GM23338 (cell line): Measurements from ENCODE around the gene FBRSL1. TPM values are rescaled to one million over a fixed set of nuclear protein-coding genes. Genes with fewer than 3 reads are reported as not detected.

Experiments
- ATAC-seq: fragments of 200-7000 bp; cut with Tn5 transposase; 3 replicates; pipeline ENCODE4 v1.9.1; 2020
- DNase-seq: peaks from one replicate; pipeline ENCODE4 v3.0.0-alpha.2; 2015; ENCODE audit warnings: low spot score
- H2AFZ ChIP-seq: fragments of 200-600 bp; sonication (generic); 2 replicates; pipeline ENCODE4 v1.8.0; 2016; ENCODE audit warnings: antibody characterized with exemption, mild to moderate bottlenecking, moderate library complexity
- H3F3A ChIP-seq: fragments of 200-600 bp; sonication (generic); replicated peaks from 2 replicates; pipeline ENCODE4 v1.8.0; 2017; ENCODE audit warnings: antibody characterized with exemption, mixed run types, low read depth
- H3K27ac ChIP-seq: fragments of 200-600 bp; sonication (generic); 2 replicates; pipeline ENCODE4 v1.6.1; 2016; ENCODE audit warnings: low read depth
- H3K27me3 ChIP-seq: fragments of 200-600 bp; sonication (generic); 2 replicates; pipeline ENCODE4 v1.8.0; 2016; ENCODE audit warnings: mild to moderate bottlenecking, mixed run types, moderate library complexity; ENCODE audit not compliant: insufficient read depth
- H3K36me3 ChIP-seq: fragments of 200-600 bp; sonication (generic); 2 replicates; pipeline ENCODE4 v1.8.0; 2016; ENCODE audit warnings: mild to moderate bottlenecking; ENCODE audit not compliant: insufficient read depth
- H3K4me1 ChIP-seq: fragments of 200-600 bp; sonication (generic); 2 replicates; pipeline ENCODE4 v1.8.0; 2016; ENCODE audit warnings: mild to moderate bottlenecking, moderate library complexity; ENCODE audit not compliant: insufficient read depth
- H3K4me2 ChIP-seq: fragments of 200-600 bp; sonication (generic); 2 replicates; pipeline ENCODE4 v1.7.1; 2017; ENCODE audit warnings: mixed run types
- H3K4me3 ChIP-seq: fragments of 200-600 bp; sonication (generic); 2 replicates; pipeline ENCODE4 v1.6.1; 2016; ENCODE audit warnings: mixed run types
- H3K79me2 ChIP-seq: fragments of 200-600 bp; sonication (generic); replicated peaks from 2 replicates; pipeline ENCODE4 v1.8.0; 2017; ENCODE audit warnings: mild to moderate bottlenecking; ENCODE audit not compliant: insufficient read depth
- H3K9me2 ChIP-seq: fragments of 200-600 bp; sonication (generic); 2 replicates; pipeline ENCODE4 v1.8.0; 2017; ENCODE audit not compliant: insufficient read depth
- H4K20me1 ChIP-seq: fragments of 200-600 bp; sonication (generic); replicated peaks from 2 replicates; pipeline ENCODE4 v1.8.0; 2017; ENCODE audit warnings: mild to moderate bottlenecking; ENCODE audit not compliant: insufficient read depth
- H3K27ac Mint-ChIP-seq: 2 replicates; pipeline ENCODE4 v1.8.0; 2020; ENCODE audit warnings: inconsistent platforms, mild to moderate bottlenecking, moderate library complexity, mixed read lengths
- H3K27me3 Mint-ChIP-seq: 3 replicates; pipeline ENCODE4 v1.8.0; 2022; ENCODE audit warnings: low read depth, mild to moderate bottlenecking, moderate library complexity, mixed read lengths, inconsistent platforms; ENCODE audit not compliant: insufficient read depth, poor library complexity
- H3K36me3 Mint-ChIP-seq: 3 replicates; pipeline ENCODE4 v1.8.0; 2021; ENCODE audit warnings: low read depth, mild to moderate bottlenecking, inconsistent platforms, moderate library complexity, mixed read lengths
- H3K4me1 Mint-ChIP-seq: 3 replicates; pipeline ENCODE4 v1.8.0; 2020; ENCODE audit warnings: mild to moderate bottlenecking, inconsistent platforms, mixed read lengths
- H3K4me3 Mint-ChIP-seq: 3 replicates; pipeline ENCODE4 v1.8.0; 2021; ENCODE audit warnings: moderate library complexity, mild to moderate bottlenecking, inconsistent platforms, mixed read lengths
- H3K9me3 Mint-ChIP-seq: 3 replicates; pipeline ENCODE4 v1.8.0; 2020; ENCODE audit warnings: moderate library complexity, mild to moderate bottlenecking, inconsistent platforms, mixed read lengths
- CREB1 ChIP-seq: fragments of 250-450 bp; sonication (Bioruptor Pico); IDR thresholded peaks from 2 replicates; pipeline ENCODE4 v1.5.0; 2020; ENCODE audit warnings: low read depth, mild to moderate bottlenecking, moderate library complexity
- EZH2phosphoT487 ChIP-seq: fragments of 200-600 bp; sonication (generic); IDR thresholded peaks from one replicate; pipeline ENCODE4 v1.8.1; 2018; ENCODE audit warnings: antibody characterized with exemption; ENCODE audit not compliant: unreplicated experiment
- JUNB ChIP-seq: IDR thresholded peaks from one replicate; pipeline ENCODE4 v1.6.1; 2016; ENCODE audit warnings: antibody characterized with exemption; ENCODE audit not compliant: unreplicated experiment
- NANOG ChIP-seq: IDR thresholded peaks from 2 replicates; pipeline ENCODE4 v1.6.1; 2016; ENCODE audit warnings: antibody characterized with exemption, borderline replicate concordance
- ZNF331 ChIP-seq: fragments of 250-450 bp; sonication (Bioruptor Pico); IDR thresholded peaks from 2 replicates; pipeline ENCODE4 v1.5.0; 2020; ENCODE audit warnings: low read depth, mild to moderate bottlenecking, moderate library complexity
- polyA plus RNA-seq: library from polyadenylated mRNA; unstranded; fragments of >200 nt; fragmentation: Nextera tagmentation; extraction: Ambion mirVana; gene quantifications from 2 replicates; pipeline ENCODE4 v1.2.1, GENCODE V29; 2016
- total RNA-seq: library from RNA; depleted of rRNA; stranded (reverse); fragments of >200 nt; shearing (Covaris generic); gene quantifications from 2 replicates; pipeline ENCODE4 v1.2.3, GENCODE V29; 2014
- TF ChIP-seq, protein P1 (sequence below): IDR thresholded peaks from one replicate; pipeline ENCODE4 v1.6.1; 2018; ENCODE audit warnings: antibody characterized with exemption; ENCODE audit not compliant: unreplicated experiment
- TF ChIP-seq, protein P2 (sequence below): fragments of 250-450 bp; sonication (Bioruptor Pico); IDR thresholded peaks from 2 replicates; pipeline ENCODE4 v1.5.0; 2020; ENCODE audit warnings: mild to moderate bottlenecking, moderate library complexity
- TF ChIP-seq, protein P3 (sequence below), 2 experiments: fragments of 200-600 bp in 1 of 2; sonication (generic) in 1 of 2; conservative IDR thresholded peaks; 2 replicates each; pipeline versions ENCODE4 v1.5.1 to v1.6.1; 2016 to 2017; ENCODE audit warnings: antibody characterized with exemption in 2 of 2, low read depth in 2 of 2, mild to moderate bottlenecking in 2 of 2, moderate library complexity in 1 of 2

FBRSL1 gene
- total and polyA plus RNA-seq, 2 experiments from 2014 or later: 37.8 to 89.8 TPM

DNA sequence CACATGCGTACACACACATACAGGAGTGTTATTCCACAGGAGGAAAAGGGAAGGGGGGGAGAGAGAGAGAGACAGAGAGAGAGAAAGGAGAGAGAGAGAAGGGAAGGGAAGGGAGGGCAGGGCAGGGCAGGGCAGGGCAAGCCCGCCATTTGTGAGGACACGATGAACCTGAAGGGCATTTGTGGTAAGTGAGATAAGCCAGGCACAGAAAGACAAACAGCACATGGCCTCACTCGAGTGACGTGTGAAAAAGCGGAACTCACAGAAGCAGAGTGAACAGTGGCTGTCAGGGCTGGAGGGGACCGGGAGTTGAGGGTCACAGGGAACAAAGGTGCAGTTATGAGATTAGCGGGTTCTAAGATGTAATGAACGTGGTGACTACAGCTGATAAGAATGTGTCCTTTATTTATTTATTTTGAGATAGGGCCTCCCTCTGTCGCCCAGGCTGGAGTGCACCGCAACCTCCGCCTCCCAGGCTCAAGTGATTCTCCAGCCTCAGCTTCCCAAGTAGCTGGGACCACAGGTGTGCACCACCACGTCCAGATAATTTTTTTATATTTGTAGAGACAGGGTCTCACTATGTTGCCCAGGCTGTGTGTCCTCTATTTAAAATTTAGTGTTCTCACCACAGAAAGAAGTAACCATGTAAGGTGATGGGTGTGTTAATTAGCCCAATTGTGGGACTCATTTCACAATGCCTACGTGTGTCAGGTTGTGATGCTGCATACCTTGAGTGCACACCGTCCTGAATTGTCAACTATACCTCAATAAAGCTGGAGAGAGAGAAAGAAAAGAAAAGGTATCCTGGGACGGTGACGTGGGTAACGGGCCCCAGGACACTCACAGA lies 18.7 kb upstream of the FBRSL1 start (continued):
- TF ChIP-seq, protein P1, sequence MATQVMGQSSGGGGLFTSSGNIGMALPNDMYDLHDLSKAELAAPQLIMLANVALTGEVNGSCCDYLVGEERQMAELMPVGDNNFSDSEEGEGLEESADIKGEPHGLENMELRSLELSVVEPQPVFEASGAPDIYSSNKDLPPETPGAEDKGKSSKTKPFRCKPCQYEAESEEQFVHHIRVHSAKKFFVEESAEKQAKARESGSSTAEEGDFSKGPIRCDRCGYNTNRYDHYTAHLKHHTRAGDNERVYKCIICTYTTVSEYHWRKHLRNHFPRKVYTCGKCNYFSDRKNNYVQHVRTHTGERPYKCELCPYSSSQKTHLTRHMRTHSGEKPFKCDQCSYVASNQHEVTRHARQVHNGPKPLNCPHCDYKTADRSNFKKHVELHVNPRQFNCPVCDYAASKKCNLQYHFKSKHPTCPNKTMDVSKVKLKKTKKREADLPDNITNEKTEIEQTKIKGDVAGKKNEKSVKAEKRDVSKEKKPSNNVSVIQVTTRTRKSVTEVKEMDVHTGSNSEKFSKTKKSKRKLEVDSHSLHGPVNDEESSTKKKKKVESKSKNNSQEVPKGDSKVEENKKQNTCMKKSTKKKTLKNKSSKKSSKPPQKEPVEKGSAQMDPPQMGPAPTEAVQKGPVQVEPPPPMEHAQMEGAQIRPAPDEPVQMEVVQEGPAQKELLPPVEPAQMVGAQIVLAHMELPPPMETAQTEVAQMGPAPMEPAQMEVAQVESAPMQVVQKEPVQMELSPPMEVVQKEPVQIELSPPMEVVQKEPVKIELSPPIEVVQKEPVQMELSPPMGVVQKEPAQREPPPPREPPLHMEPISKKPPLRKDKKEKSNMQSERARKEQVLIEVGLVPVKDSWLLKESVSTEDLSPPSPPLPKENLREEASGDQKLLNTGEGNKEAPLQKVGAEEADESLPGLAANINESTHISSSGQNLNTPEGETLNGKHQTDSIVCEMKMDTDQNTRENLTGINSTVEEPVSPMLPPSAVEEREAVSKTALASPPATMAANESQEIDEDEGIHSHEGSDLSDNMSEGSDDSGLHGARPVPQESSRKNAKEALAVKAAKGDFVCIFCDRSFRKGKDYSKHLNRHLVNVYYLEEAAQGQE: no peak
- TF ChIP-seq JUNB (no peak), CREB1 (CRISPR knock-in tag) (no peak), NANOG (no peak)

DNA sequence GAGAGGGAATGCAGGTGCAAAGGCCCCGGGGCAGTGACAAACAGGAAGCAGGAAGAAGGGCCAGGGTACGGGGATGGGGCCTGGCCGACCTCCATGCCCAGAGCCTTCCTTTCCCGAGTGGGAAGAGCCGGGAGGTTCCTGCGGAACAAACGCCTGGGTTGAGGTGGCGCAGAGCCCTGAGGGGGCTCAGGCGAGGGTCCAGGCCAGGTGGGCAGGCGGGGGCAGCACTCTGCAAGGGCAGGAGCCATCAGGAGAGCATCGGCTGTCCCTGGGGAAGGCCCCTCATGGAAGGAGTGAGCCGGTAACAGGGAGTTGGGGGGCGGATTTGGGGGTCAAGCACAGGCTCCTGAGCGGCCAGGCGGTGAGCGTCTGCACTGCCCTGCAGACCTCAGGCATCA lies 18.1 kb upstream of the FBRSL1 start:
- Histone ChIP-seq H4K20me1 (no peaks in the 10 kb centered on the region), H3K4me2 (no peak overlapping the region), H3K9me2 (no peaks in the 10 kb centered on the region), H3K27me3 (peaks cover 20% of the 10 kb centered on the region), H3K4me1 (peaks cover 4% of the 10 kb centered on the region; the same call in 1 of the 2 replicates), H3K79me2 (no peaks in the 10 kb centered on the region), H3K36me3 (no peaks in the 10 kb centered on the region), H2AFZ (no peak overlapping the region), H3F3A (0 out of 2 replicates have a peak, but pooled peaks cover 6% of the 10 kb centered on the region), H3K4me3 (no peak overlapping the region), H3K27ac (no peak overlapping the region)
- no peak for ATAC-seq
- Mint-ChIP-seq H3K4me1 (peaks cover 13% of the 10 kb centered on the region), H3K4me3 (no peak overlapping the region; the same call in 2 of the 3 replicates), H3K36me3 (peaks cover 7% of the 10 kb centered on the region), H3K9me3 (peaks cover 20% of the 10 kb centered on the region), H3K27ac (no peak overlapping the region), H3K27me3 (peaks cover 28% of the 10 kb centered on the region)
- DNase-seq: no peak
- TF ChIP-seq EZH2phosphoT487 (no peak), ZNF331 (no peak), CREB1 (CRISPR knock-in tag) (no peak)
- TF ChIP-seq, protein P1: no peak
- TF ChIP-seq, protein P2, sequence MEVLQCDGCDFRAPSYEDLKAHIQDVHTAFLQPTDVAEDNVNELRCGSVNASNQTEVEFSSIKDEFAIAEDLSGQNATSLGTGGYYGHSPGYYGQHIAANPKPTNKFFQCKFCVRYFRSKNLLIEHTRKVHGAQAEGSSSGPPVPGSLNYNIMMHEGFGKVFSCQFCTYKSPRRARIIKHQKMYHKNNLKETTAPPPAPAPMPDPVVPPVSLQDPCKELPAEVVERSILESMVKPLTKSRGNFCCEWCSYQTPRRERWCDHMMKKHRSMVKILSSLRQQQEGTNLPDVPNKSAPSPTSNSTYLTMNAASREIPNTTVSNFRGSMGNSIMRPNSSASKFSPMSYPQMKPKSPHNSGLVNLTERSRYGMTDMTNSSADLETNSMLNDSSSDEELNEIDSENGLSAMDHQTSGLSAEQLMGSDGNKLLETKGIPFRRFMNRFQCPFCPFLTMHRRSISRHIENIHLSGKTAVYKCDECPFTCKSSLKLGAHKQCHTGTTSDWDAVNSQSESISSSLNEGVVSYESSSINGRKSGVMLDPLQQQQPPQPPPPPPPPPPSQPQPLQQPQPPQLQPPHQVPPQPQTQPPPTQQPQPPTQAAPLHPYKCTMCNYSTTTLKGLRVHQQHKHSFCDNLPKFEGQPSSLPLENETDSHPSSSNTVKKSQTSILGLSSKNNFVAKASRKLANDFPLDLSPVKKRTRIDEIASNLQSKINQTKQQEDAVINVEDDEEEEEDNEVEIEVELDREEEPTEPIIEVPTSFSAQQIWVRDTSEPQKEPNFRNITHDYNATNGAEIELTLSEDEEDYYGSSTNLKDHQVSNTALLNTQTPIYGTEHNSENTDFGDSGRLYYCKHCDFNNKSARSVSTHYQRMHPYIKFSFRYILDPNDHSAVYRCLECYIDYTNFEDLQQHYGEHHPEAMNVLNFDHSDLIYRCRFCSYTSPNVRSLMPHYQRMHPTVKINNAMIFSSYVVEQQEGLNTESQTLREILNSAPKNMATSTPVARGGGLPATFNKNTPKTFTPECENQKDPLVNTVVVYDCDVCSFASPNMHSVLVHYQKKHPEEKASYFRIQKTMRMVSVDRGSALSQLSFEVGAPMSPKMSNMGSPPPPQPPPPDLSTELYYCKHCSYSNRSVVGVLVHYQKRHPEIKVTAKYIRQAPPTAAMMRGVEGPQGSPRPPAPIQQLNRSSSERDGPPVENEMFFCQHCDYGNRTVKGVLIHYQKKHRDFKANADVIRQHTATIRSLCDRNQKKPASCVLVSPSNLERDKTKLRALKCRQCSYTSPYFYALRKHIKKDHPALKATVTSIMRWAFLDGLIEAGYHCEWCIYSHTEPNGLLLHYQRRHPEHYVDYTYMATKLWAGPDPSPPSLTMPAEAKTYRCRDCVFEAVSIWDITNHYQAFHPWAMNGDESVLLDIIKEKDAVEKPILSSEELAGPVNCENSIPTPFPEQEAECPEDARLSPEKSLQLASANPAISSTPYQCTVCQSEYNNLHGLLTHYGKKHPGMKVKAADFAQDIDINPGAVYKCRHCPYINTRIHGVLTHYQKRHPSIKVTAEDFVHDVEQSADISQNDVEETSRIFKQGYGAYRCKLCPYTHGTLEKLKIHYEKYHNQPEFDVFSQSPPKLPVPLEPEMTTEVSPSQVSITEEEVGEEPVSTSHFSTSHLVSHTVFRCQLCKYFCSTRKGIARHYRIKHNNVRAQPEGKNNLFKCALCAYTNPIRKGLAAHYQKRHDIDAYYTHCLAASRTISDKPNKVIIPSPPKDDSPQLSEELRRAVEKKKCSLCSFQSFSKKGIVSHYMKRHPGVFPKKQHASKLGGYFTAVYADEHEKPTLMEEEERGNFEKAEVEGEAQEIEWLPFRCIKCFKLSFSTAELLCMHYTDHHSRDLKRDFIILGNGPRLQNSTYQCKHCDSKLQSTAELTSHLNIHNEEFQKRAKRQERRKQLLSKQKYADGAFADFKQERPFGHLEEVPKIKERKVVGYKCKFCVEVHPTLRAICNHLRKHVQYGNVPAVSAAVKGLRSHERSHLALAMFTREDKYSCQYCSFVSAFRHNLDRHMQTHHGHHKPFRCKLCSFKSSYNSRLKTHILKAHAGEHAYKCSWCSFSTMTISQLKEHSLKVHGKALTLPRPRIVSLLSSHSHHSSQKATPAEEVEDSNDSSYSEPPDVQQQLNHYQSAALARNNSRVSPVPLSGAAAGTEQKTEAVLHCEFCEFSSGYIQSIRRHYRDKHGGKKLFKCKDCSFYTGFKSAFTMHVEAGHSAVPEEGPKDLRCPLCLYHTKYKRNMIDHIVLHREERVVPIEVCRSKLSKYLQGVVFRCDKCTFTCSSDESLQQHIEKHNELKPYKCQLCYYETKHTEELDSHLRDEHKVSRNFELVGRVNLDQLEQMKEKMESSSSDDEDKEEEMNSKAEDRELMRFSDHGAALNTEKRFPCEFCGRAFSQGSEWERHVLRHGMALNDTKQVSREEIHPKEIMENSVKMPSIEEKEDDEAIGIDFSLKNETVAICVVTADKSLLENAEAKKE (CRISPR knock-in tag): no peak
- TF ChIP-seq, protein P3, sequence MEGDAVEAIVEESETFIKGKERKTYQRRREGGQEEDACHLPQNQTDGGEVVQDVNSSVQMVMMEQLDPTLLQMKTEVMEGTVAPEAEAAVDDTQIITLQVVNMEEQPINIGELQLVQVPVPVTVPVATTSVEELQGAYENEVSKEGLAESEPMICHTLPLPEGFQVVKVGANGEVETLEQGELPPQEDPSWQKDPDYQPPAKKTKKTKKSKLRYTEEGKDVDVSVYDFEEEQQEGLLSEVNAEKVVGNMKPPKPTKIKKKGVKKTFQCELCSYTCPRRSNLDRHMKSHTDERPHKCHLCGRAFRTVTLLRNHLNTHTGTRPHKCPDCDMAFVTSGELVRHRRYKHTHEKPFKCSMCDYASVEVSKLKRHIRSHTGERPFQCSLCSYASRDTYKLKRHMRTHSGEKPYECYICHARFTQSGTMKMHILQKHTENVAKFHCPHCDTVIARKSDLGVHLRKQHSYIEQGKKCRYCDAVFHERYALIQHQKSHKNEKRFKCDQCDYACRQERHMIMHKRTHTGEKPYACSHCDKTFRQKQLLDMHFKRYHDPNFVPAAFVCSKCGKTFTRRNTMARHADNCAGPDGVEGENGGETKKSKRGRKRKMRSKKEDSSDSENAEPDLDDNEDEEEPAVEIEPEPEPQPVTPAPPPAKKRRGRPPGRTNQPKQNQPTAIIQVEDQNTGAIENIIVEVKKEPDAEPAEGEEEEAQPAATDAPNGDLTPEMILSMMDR (conservative IDR thresholded peaks at IDR 0.05; ENCODE audit: low read depth in 2 of 2): no peak
